CD4-positive, alpha-beta T cell treated with Interferon alpha-2 for 1 hour (primary cell): ENCODE results near the gene SV2B.
"Not testable (repeated sequence)": the region's sequence is repeated elsewhere in the genome, so short reads cannot be mapped to it uniquely, and the experiment has no call there.

Source experiments
- DNase-seq, 2 donors: peaks; one replicate each; pipeline ENCODE4 v3.0.0-alpha.2; 2020 to 2022

The SV2B gene, protein sequence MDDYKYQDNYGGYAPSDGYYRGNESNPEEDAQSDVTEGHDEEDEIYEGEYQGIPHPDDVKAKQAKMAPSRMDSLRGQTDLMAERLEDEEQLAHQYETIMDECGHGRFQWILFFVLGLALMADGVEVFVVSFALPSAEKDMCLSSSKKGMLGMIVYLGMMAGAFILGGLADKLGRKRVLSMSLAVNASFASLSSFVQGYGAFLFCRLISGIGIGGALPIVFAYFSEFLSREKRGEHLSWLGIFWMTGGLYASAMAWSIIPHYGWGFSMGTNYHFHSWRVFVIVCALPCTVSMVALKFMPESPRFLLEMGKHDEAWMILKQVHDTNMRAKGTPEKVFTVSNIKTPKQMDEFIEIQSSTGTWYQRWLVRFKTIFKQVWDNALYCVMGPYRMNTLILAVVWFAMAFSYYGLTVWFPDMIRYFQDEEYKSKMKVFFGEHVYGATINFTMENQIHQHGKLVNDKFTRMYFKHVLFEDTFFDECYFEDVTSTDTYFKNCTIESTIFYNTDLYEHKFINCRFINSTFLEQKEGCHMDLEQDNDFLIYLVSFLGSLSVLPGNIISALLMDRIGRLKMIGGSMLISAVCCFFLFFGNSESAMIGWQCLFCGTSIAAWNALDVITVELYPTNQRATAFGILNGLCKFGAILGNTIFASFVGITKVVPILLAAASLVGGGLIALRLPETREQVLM

GRCh38 chr15:91099995-91100813 lies at the start of gene SV2B:
Gene SV2B, plus strand, starts transcription at chr15:91100257. Its CDS starts 126,007 bp downstream, at chr15:91226264.
- DNase-seq: peak in 1 of 2 donors; percentile 42

DNA sequence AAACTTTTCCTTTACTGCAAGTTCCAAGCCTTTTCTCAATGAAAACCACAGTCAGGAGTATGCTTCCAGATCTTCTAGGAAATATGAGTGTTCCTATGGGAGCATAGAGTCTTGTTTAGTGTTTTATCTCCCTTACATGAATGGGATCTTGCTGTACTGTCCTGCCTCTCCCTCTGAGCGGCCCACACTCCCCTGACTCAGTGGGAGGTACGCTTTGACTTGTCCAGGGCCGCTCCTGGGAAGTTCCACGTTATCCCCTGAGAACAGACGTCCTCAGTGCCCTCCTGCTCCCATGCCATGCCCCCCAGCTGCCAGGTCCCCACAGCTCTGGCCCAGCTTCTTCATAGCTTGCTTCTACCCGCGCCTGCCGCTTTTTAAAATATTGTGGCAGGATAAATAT lies 48.8 kb upstream of the SV2B start:
- DNase-seq: no peak

- DNase-seq: no peak
Measured at GRCh38 chr15:91054816-91055215, 45.2 kb upstream of the SV2B start.

GRCh38 chr15:91055548-91056331 lies 44.3 kb upstream of the SV2B start:
- DNase-seq: peak; percentile 12 to 45

DNA sequence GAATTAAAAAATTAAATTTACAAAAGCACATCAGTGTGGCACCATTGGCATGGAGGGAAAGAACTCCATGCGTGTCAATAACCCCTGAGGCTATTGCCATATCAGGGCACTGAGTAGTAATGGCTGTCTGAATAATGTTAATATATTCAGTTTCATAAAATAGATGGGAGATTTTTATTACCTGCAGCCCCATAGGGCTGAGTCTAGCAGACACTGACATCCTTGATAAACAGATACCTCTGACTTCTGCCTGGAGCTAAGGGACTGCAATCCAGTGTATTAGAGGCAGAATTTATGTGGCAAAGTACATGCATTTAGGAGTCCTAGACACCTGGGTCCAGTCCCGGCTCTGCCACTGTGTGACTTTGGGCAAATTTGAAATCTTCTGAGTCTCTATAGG lies 38.8 kb upstream of the SV2B start:
- no peak for DNase-seq

GRCh38 chr15:91061997-91062396 lies 38.1 kb upstream of the SV2B start:
- no peak for DNase-seq

- DNase-seq: no peak
Measured at GRCh38 chr15:91065505-91065904, 34.6 kb upstream of the SV2B start.

GRCh38 chr15:91067036-91067435 lies 33.0 kb upstream of the SV2B start:
- DNase-seq: no peak

DNA sequence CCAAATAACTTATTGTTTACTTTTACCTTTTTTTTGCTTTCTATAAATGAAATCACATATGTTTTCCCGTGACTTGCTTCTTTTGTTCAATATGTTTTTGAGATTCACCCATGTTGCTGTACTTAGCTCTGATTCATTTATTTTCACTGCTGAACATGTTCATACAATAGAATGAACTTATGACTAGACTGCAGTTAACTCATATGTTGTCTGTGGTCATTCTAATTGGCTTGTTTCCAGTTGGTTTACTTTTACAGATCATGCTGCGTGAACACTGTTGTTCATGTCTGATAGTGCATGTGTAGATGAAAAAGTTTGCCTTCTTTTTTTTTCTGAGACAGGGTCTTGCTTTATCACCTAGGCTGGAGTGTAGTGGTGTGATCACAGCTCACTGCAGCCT lies 31.6 kb upstream of the SV2B start:
- DNase-seq: no peak

- no peak for DNase-seq
Measured at GRCh38 chr15:91068966-91069365, 31.1 kb upstream of the SV2B start.

- no peak for DNase-seq
Measured at GRCh38 chr15:91070872-91071271, 29.2 kb upstream of the SV2B start.

- no peak for DNase-seq
Measured at GRCh38 chr15:91072161-91072560, 27.9 kb upstream of the SV2B start.

DNA sequence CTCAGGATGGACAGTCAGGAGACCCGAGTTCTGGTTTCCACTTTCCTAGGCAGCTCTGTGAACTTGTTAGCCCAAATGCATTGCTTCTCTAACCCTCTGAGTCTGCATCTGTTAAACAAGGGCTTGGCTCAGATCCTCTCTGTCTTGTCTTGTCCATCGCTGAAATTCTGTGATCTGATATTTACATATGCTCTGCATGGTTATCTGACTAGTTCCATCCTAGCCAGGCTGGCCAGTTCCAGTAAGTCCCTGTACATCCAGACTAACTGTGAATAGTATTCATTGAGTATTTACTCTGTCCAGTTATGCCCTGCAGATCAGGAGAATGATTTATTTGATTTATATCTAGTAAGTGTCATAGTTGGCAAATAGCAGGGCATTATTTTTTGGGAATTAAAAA lies 27.0 kb upstream of the SV2B start:
- DNase-seq: no peak

DNA sequence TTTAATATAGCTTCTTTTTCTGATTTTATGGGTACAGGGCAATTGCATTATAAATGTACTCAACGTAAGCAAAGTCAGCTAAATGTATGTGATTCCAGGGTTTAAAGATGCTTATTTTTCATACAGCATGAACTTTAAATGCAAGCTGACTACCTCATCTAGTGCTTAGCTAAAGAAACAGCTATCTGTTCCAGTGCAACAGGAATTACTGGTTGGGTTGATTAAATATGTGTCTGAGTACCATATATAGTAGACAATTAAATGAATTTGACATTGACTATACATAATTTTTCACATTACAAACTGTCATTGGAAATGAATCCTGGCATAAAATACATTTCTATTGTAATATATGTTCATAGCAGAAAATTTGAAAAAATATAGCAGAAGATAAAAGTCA lies 26.3 kb upstream of the SV2B start:
- DNase-seq: no peak

GRCh38 chr15:91075739-91076138 lies 24.3 kb upstream of the SV2B start:
- no peak for DNase-seq

GRCh38 chr15:91077029-91077428 lies 23.0 kb upstream of the SV2B start:
- no peak for DNase-seq

- not testable (repeated sequence) for DNase-seq
Measured at GRCh38 chr15:91093866-91094265, 6.2 kb upstream of the SV2B start.

DNA sequence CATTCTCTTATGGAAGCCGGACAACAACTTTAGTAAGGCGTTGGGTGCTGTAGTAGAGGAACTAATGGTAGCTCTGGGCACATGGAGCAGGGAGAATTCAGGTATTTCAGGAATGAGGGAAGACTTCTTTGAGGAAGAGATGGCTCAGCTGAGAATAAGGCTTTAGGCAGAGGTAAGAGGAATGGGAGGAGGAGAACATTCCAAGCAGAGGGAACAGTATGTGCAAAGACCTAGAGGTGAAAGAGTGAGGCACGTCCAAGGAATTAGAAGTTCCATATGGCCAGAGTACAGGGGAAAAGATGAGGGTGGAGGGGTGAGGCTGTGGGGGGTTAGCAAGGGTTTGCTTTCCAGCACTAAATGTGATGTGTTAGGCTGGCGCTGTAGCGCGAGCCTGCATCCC lies 1.6 kb upstream of the SV2B start:
- DNase-seq: no peak

DNA sequence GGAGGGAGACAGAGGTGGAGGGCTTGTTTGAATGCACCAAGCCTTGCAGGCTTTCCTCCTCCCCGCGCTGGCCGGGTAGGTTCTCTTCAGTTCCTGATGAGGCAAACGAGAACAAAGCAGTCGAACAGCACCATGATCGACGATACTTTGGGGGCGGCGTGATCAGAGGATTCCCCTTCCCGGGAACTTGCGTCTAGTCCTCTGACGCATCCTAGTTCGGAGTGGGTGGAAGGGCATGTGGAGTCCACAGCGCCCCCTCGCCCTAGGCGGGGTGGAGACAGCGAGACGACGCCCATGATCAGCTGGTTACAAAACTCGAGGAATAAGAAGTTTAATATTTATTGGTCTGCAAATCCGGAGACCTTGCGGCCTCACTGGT lies 452 bp upstream of the SV2B start:
- peak in 1 of 2 donors; percentile 15 for DNase-seq

DNA sequence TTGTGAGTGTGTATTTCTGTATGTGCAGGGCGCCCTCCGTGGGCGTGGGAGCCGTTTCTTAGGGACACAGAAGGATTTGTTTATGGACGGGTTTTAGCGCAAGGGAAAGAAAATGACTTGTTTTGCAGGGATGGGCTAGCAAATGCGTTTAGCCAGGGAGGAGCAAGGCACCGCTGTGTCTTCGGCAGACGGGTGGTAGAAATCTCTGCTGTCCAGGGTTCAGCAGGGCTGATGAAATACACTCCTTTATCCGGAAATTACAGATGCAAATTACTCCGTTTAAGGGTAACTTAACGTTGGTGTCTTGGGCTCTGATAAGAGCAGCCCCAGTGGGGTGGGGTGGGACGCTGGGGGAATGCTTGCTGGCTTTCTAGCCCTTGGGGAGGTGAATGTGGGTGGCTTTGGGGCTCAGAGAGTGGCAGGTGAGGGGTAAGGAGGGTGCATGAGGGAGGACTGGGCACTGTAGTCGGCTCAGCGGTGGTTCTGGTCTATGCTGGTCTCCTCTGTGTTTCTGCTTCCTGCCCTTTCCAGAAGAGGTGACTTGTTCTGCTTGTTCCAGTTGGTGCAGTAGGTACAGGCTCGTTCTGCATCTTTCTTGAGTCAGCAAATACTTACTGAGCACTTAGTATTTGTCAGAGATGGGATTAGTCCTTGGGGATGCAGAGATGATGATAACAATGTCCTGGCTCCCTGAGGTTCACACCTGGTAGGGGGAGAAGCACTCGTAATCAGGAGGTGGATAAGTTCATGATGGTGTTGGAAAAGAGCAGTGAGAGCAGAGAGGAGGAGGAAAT lies 954 bp downstream of the SV2B start:
- no peak for DNase-seq

- DNase-seq: no peak
Measured at GRCh38 chr15:91101608-91101920, 1.5 kb downstream of the SV2B start.
